Measurements from ENCODE around the gene ASB15.
"Not testable (repeated sequence)": the region's sequence is repeated elsewhere in the genome, so short reads cannot be mapped to it uniquely, and the experiment has no call there.

Gene ASB15

DNA sequence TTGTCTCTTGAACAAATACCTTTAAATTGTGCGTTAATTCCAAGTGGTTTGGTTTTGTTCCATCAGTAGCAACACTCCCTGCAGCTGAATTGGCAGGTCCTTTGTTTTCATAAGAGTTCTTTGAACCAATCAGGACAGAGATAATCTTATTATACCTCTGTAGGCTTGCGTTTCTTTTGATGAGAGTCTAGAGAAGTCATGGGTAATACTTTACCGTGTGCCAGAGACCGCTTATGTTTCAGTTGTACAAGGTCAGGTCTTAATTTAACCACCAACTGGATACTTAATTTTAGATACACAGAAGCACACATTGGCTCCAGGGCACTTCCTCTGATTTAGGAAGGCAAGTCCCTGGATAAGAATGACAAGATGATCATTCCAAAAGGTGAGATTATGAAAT, at the start of gene ASB15:
ASB15 (plus strand) TSS at position 292 of the 400 bp plus-strand sequence. CDS start 12,682 bp downstream, outside the sequence.
- no peak for DNase-seq

DNA sequence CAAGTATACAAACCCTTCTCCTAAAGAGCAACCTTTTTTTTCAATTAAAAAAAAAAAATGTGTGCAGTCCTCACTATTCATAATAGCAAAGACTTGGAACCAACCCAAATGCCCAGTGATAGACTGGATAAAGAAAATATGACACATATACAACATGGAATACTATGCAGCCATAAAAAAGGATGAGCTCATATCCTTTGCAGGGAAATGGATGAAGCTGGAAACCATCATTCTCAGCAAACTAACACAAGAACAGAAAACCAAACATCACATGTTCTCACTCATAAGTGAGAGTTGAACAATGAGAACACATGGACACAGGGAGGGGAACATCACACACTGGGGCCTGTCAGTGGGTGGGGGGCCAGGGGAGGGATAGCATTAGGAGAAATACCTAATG, 49.5 kb upstream of the ASB15 start:
- not testable (repeated sequence) for DNase-seq

DNA sequence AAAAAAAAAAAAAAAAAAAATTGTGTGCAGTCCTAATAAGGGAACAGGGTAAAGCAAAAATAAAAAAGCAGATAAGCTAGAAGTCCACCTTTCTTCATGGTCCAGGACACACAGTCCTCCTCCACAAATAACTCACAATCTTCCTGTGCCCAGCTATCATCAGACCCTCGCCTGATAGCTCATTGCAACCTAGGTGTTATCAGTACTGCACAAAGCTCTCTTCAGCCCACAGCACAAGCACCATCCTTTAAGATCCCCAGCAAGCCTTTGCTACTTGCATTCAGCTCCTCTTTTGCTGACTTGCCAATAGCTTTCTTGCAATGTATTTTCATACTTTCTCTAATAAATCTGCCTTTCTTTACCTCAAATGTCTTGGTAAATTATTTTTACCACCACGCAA, 49.0 kb upstream of the ASB15 start:
- DNase-seq = no peak

DNA sequence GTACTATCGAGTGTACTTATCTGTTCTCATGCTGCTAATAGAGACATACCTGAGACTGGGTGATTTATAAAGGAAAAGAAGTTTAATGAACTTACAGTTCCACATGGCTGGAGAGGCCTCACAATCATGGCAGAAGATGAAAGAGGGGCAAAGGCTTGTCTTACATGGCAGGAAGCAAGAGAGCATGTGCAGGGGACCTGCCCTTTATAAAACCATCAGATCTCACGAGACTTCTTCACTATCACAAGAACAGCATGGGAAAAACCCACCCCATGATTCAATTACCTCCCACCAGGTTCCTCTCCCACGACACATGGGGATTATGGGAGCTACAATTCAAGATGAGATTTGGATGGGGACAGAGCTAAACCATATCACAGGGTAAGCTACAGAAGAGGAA, 48.5 kb upstream of the ASB15 start:
- no peak for DNase-seq

DNA sequence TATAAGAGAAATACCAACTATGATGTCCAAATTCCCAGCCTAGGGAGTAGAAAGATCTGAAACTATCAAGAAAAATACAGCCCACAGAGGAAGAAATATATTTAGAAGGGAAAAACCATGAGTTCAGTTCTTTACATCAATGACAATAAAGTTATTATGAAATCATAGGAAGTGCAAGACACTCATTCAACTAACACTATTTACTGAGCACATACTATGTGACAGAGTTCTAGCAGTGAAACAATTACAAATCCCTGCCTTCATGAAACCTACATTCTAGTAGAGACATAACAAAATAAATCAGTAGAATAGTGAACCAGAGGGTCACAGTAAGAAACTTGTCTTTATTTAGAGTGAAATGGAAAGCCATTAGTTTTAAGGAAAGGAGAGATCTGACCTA, 46.1 kb upstream of the ASB15 start:
- no peak for DNase-seq

GRCh38 chr7:123557016-123557397, 44.6 kb upstream of the ASB15 start:
- no peak for DNase-seq

- peak; percentile 90 for DNase-seq
Observed at GRCh38 chr7:123557398-123558288, 44.0 kb upstream of the ASB15 start, which contains the start of gene NDUFA5. Gene NDUFA5, minus strand, starts transcription at chr7:123557818. Its CDS starts 23 bp downstream, at chr7:123557795.

GRCh38 chr7:123558289-123558874, 43.2 kb upstream of the ASB15 start:
- DNase-seq = no peak

GRCh38 chr7:123562121-123562520, 39.5 kb upstream of the ASB15 start:
- DNase-seq = no peak

GRCh38 chr7:123569352-123570010, 32.1 kb upstream of the ASB15 start:
- no peak for DNase-seq

GRCh38 chr7:123570390-123571182, 31.0 kb upstream of the ASB15 start:
- DNase-seq = no peak

- no peak for DNase-seq
Observed at GRCh38 chr7:123571187-123571586, 30.4 kb upstream of the ASB15 start.

- DNase-seq = no peak
Observed at GRCh38 chr7:123571684-123572083, 29.9 kb upstream of the ASB15 start.

DNA sequence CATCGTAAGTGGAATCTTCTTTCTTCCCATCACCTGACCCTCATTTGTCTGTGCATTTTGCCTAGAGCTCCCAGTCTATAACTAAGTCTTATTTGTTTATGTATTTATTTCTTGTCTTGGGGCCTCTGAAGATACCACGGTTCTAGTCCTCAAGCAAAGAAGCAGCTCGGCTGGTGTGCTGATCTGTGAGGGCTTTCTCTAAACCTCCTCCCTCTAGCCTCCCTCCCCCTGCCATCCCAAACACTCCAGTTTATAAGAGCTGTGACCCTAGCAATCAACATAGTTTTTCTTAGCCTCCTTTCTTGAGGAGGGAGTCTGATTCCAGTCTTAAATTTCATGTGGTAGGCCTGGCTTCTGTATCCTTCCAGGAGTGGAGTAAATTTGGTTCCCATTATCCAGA, 28.3 kb upstream of the ASB15 start:
- DNase-seq = no peak

GRCh38 chr7:123573896-123574467, 27.6 kb upstream of the ASB15 start:
- no peak for DNase-seq

DNA sequence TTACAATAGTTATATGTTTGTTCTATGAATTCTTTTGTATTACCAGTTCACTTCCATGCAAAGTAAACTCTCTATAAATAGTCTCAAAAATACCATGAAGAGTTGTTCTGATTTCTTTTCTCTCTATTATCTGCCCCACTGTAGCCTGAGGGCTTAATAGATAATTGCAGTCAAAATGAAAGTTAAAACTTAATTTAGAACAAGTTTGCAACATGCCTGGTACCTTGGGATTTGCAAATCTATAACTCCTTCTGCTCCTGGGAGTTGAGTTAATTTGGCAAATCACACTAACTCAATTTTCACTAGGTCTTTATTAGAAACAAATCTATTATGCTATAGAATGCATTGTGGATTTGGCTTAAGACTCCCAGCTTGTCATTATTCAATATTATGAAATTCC, 22.2 kb upstream of the ASB15 start:
- no peak for DNase-seq

- no peak for DNase-seq
Observed at GRCh38 chr7:123580406-123581161, 21.0 kb upstream of the ASB15 start.

DNA sequence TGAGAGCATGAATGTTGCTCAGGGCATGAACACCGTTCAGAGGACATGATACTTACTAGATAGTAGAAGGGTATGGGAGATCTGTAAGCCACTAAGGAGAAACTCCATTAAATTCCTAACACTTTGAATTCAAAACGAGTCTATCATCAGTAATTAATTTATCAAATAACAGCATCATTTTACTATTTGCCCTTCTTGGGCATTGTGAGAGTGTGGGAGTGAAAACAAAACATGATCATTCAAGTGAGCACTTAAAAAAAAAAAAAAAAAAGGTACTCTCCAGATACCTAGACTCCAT, 20.5 kb upstream of the ASB15 start:
- no peak for DNase-seq

- DNase-seq = no peak
Observed at GRCh38 chr7:123583821-123584220, 17.8 kb upstream of the ASB15 start.

GRCh38 chr7:123588376-123588775, 13.2 kb upstream of the ASB15 start:
- DNase-seq = no peak

DNA sequence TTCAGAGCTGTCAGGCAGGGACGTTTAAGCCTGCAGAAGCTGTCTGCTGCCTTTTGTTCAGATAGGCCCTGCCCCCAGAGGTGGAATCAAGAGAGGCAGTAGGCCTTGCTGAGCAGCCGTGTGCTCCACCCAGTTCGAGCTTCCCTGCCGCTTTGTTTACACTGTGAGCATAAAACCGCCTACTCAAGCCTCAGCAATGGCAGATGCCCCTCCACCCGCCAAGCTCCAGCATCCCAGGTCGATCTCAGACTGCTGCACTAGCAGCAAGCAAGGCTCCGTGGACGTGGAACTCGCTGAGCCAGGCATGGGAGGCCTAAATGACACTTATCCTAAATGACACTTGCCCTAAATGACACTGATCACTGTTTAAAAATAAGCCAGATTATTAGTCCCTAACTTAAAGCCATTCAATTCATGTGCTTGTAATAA, 6.8 kb upstream of the ASB15 start:
- no peak for DNase-seq

DNA sequence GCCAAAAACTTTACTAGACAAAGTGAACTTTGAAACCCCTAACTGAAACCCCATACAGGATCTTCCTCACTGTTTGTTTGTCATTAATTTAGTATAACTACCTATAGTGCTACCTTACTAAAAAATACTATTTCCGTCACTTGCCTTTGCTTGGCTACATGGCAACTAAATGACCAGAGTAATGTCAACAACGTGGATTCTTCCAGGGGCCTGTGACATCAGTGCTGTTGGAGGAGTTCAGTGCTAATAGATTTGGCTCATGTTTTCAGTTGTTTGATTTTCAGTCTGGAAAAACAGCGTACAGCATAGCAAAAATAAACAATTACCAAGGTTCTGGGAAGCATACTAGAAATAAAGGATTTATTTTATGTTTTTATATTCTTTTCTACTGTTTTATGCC, 3.0 kb upstream of the ASB15 start:
- no peak for DNase-seq

Measured in stimulated activated CD4-positive, alpha-beta T cell treated with anti-CD3 and anti-CD28 coated beads, Interleukin-12 subunit alpha, Interleukin-12 subunit beta, amount 100 ng/mL, for 4 hours (primary cell).